Measurements from ENCODE around the gene TMEM130. TPM values are rescaled to one million over a fixed set of nuclear protein-coding genes. Genes with fewer than 3 reads are reported as not detected.

TMEM130 gene
- total and polyA plus RNA-seq, 9 of the 15 experiments (the other 6 are each of a cell fraction or from before 2014, with no cell fraction given), result 0.07 TPM; not detected in 8

DNA sequence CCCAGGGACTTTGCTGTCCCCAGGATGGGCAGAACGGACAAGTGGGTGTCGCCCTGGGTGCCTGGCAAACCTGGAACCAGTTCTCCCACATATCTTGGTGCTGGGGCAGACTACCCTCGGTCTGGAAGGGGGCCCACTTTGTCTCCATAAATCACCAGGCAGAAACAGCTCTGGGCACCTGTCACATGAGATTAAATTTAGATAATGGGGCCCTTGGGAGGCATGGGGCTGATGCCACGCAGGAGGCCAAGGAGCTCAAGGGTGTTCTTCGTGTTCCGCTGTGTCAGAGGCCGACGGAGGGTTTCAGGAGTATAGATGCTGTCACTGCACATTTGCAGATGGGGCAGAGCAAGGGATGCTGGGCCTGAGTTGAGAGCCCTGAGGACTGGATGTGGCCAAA is 72.7 kb downstream of the TMEM130 start (continued):
- no peak for TF ChIP-seq PML (IDR thresholded peaks at IDR 0.05; ENCODE audit: low read length)

Small RNA genes lying within 50 kb of the gene (microRNA-seq; reads per million reads assigned to microRNA genes)
- 2.9 reads per million, percentile 35 among the genes with 10 or more reads in this experiment for gene MIR3609 (ENCODE audit: borderline microRNAs expressed)

Small RNA genes lying within 50 kb of the gene (small RNA-seq; reads per million reads assigned to genes)
- gene MIR3609, result 217 reads per million, percentile 99 among the genes with 10 or more reads in this experiment

Other genes starting within 250 kb of the TMEM130 start
- 14.9 and 17.4 TPM in 2 replicates for gene TRRAP, start 8.5 kb upstream of the TMEM130 start, total RNA-seq (2014; rRNA removed)
- 5.8 and 6.6 TPM in 2 replicates for gene TRRAP, start 8.5 kb upstream of the TMEM130 start, total RNA-seq (2014; rRNA removed; fragmentation: Illumina TruSeq; extraction: Trizol)
- 8.4 and 9.7 TPM in 2 replicates for gene TRRAP, start 8.5 kb upstream of the TMEM130 start, total RNA-seq (2015; rRNA removed; fragmentation: Illumina TruSeq; extraction: Trizol)
- gene TRRAP, start 8.5 kb upstream of the TMEM130 start, total RNA-seq (2021), result 44.2 and 47.2 TPM in 2 replicates
- 9.7 and 12.2 TPM in 2 replicates for gene TRRAP, start 8.5 kb upstream of the TMEM130 start, polyA plus RNA-seq (2011; rRNA removed)
- gene TRRAP, start 8.5 kb upstream of the TMEM130 start, polyA plus RNA-seq (2014; fragmentation: Illumina TruSeq; extraction: Trizol), result 29.1 and 29.7 TPM in 2 replicates
- 1 to 10 TPM; 1.3 to 1.5 TPM for gene TRRAP, start 8.5 kb upstream of the TMEM130 start, polyA plus RNA-seq (2014; fragmentation: Nextera tagmentation; extraction: Ambion mirVana)
- gene TRRAP, start 8.5 kb upstream of the TMEM130 start, polyA plus RNA-seq (2014; rRNA removed), result 19.4 and 19.5 TPM in 2 replicates

Data from K562 (cell line).